ENCODE data around the gene SYT17. TPM values are rescaled to one million over a fixed set of nuclear protein-coding genes. Genes with fewer than 3 reads are reported as not detected.

The SYT17 gene
- total RNA-seq: not detected in 2 replicates
- long read RNA-seq: 0 reads

- Mint-ChIP-seq H3K4me3 (ENCODE audit: unreplicated experiment) (peak within 1 kb of the TSS; percentile 63), H3K9me3 (ENCODE audit: unreplicated experiment) (no peaks in the 10 kb centered on the region), H3K27ac (ENCODE audit: unreplicated experiment) (no peak within 1 kb of the TSS), H3K36me3 (ENCODE audit: unreplicated experiment) (no peaks in the 10 kb centered on the region), H3K4me1 (ENCODE audit: unreplicated experiment) (peaks cover 5% of the 10 kb centered on the region), H3K27me3 (ENCODE audit: unreplicated experiment) (peaks cover 43% of the 10 kb centered on the region)
- TF ChIP-seq CTCF (IDR thresholded peaks at IDR 0.05): peak; percentile 73
- no peak for DNase-seq (ENCODE audit: extremely low spot score, unreplicated experiment)
Measured at GRCh38 chr16:19167710-19168370, at the start of gene SYT17. Gene SYT17, plus strand, starts transcription at chr16:19168240. Its CDS starts 407 bp downstream, at chr16:19168647.

GRCh38 chr16:19118938-19119431, 49.1 kb upstream of the SYT17 start:
- Mint-ChIP-seq H3K27ac (ENCODE audit: unreplicated experiment) (peak overlapping the region; percentile 99), H3K9me3 (ENCODE audit: unreplicated experiment) (no peaks in the 10 kb centered on the region), H3K4me1 (ENCODE audit: unreplicated experiment) (peaks cover 60% of the 10 kb centered on the region), H3K4me3 (ENCODE audit: unreplicated experiment) (peak overlapping the region; percentile 85), H3K27me3 (ENCODE audit: unreplicated experiment) (no peaks in the 10 kb centered on the region), H3K36me3 (ENCODE audit: unreplicated experiment) (peaks cover 15% of the 10 kb centered on the region)
- no peak for TF ChIP-seq CTCF (IDR thresholded peaks at IDR 0.05)
- no peak for DNase-seq (ENCODE audit: extremely low spot score, unreplicated experiment)

GRCh38 chr16:19119564-19119963, 48.5 kb upstream of the SYT17 start:
- Mint-ChIP-seq H3K4me3 (ENCODE audit: unreplicated experiment) (peak overlapping the region; percentile 85), H3K4me1 (ENCODE audit: unreplicated experiment) (peaks cover 59% of the 10 kb centered on the region)
- TF ChIP-seq CTCF (IDR thresholded peaks at IDR 0.05): no peak

GRCh38 chr16:19123535-19124178, 44.4 kb upstream of the SYT17 start:
- no peak overlapping the region for H3K27ac Mint-ChIP-seq (ENCODE audit: unreplicated experiment)
- no peak for DNase-seq (ENCODE audit: extremely low spot score, unreplicated experiment)
- H3K27me3 Mint-ChIP-seq (ENCODE audit: unreplicated experiment): no peaks in the 10 kb centered on the region
- peaks cover 26% of the 10 kb centered on the region for H3K4me1 Mint-ChIP-seq (ENCODE audit: unreplicated experiment)
- TF ChIP-seq CTCF (IDR thresholded peaks at IDR 0.05): no peak
- H3K4me3 Mint-ChIP-seq (ENCODE audit: unreplicated experiment): no peak overlapping the region
- no peaks in the 10 kb centered on the region for H3K9me3 Mint-ChIP-seq (ENCODE audit: unreplicated experiment)
- H3K36me3 Mint-ChIP-seq (ENCODE audit: unreplicated experiment): peaks cover 12% of the 10 kb centered on the region

More at GRCh38 chr16:19119564-19119963, 48.5 kb upstream of the SYT17 start:
- no peak for DNase-seq (ENCODE audit: extremely low spot score, unreplicated experiment)
- Mint-ChIP-seq H3K36me3 (ENCODE audit: unreplicated experiment) (peaks cover 16% of the 10 kb centered on the region), H3K9me3 (ENCODE audit: unreplicated experiment) (no peaks in the 10 kb centered on the region), H3K27me3 (ENCODE audit: unreplicated experiment) (no peaks in the 10 kb centered on the region), H3K27ac (ENCODE audit: unreplicated experiment) (peak overlapping the region; percentile 99)

GRCh38 chr16:19126300-19126699, 41.7 kb upstream of the SYT17 start:
- Mint-ChIP-seq H3K4me3 (ENCODE audit: unreplicated experiment) (no peak overlapping the region), H3K27me3 (ENCODE audit: unreplicated experiment) (no peaks in the 10 kb centered on the region), H3K36me3 (ENCODE audit: unreplicated experiment) (peaks cover 9% of the 10 kb centered on the region), H3K27ac (ENCODE audit: unreplicated experiment) (no peak overlapping the region), H3K9me3 (ENCODE audit: unreplicated experiment) (no peaks in the 10 kb centered on the region), H3K4me1 (ENCODE audit: unreplicated experiment) (peaks cover 23% of the 10 kb centered on the region)
- no peak for TF ChIP-seq CTCF (IDR thresholded peaks at IDR 0.05)
- DNase-seq (ENCODE audit: extremely low spot score, unreplicated experiment): no peak

Measured in osteocyte (in vitro differentiated cells).